H1 (cell line): ENCODE data around the gene RPS6KB2.
"Not testable (repeated sequence)": the region's sequence is repeated elsewhere in the genome, so short reads cannot be mapped to it uniquely, and the experiment has no call there.

Experiments
- CBX8 ChIP-seq: fragments of 300-800, 300-1000 bp; sonication (generic); IDR thresholded peaks from 2 replicates; pipeline ENCODE4 v1.7.1; 2016; ENCODE audit warnings: low read depth, low read length, borderline replicate concordance
- POLR2A ChIP-seq, 2 experiments: IDR thresholded peaks; 1 replicate in 1 of 2; 2 replicates in 1 of 2; pipeline ENCODE4 v1.6.1; 2011; ENCODE audit warnings: low read depth in 2 of 2, low read length in 2 of 2, mild to moderate bottlenecking in 2 of 2; ENCODE audit errors: control extremely low read depth in 1 of 2

DNA sequence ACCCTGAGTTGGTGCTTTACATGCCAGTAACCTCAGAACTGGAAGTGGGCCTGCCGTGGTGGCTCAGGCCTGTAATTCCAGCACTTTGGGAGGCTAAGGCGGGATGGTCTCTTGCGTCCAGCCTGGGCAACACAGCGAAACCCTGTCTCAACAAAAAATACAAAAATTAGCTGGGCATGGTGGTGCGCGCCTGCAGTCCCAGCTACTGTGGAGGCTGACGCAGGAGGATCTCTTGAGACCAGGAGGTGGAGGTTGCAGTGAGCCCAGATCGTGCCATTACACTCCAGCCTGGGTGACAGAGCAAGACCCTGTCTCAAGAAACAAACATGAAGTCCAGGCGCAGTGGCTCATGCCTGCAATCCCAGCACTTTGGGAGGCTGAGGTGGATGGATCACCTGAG is 25.2 kb upstream of the RPS6KB2 start:
- TF ChIP-seq CBX8; POLR2A (IDR thresholded peaks at IDR 0.05; ENCODE audit: control extremely low read depth in 1 of 2, low read depth in 2 of 2, low read length in 2 of 2): not testable (repeated sequence)
